Liver (tissue), 3 donors: Measurements from ENCODE around the gene AFTPH.

Experiments
- FOXA2 ChIP-seq: IDR thresholded peaks from 2 replicates; pipeline ENCODE4 v1.6.1; 2016; ENCODE audit warnings: antibody characterized with exemption
- GABPA ChIP-seq, 2 donors: IDR thresholded peaks in 1 of 2; conservative IDR thresholded peaks in 1 of 2; 2 replicates each; pipeline ENCODE4 v1.6.1; 2016; ENCODE audit warnings: antibody characterized with exemption in 2 of 2, mild to moderate bottlenecking in 1 of 2, moderate library complexity in 1 of 2
- JUND ChIP-seq, 2 donors: IDR thresholded peaks; 2 replicates each; pipeline ENCODE4 v1.6.1; 2016; ENCODE audit warnings: antibody characterized with exemption in 2 of 2
- RAD21 ChIP-seq, 2 donors: IDR thresholded peaks; 2 replicates each; pipeline ENCODE4 v1.6.1; 2016; ENCODE audit warnings: antibody characterized with exemption in 2 of 2, mild to moderate bottlenecking in 2 of 2
- SP1 ChIP-seq: IDR thresholded peaks from 2 replicates; pipeline ENCODE4 v1.6.1; 2018; ENCODE audit warnings: antibody characterized with exemption, mild to moderate bottlenecking
- YY1 ChIP-seq: IDR thresholded peaks from 2 replicates; pipeline ENCODE4 v1.6.1; 2016; ENCODE audit warnings: antibody characterized with exemption, mild to moderate bottlenecking
- TF ChIP-seq, protein P1 (sequence below): fragments of 150-350 bp; IDR thresholded peaks from 2 replicates; pipeline ENCODE4 v1.5.1; 2017; ENCODE audit warnings: improper control_type of control experiment, low read depth, low read length; ENCODE audit not compliant: missing input control
- TF ChIP-seq, protein P2 (sequence below): IDR thresholded peaks from 2 replicates; pipeline ENCODE4 v1.6.1; 2016; ENCODE audit warnings: antibody characterized with exemption, mild to moderate bottlenecking
- TF ChIP-seq, protein P3 (sequence below): IDR thresholded peaks from 2 replicates; pipeline ENCODE4 v1.6.1; 2016; ENCODE audit warnings: antibody characterized with exemption
- TF ChIP-seq, protein P4 (sequence below): IDR thresholded peaks from 2 replicates; pipeline ENCODE4 v1.6.1; 2016; ENCODE audit warnings: antibody characterized with exemption
- donor health status: healthy.
- donor health status: healthy.

DNA sequence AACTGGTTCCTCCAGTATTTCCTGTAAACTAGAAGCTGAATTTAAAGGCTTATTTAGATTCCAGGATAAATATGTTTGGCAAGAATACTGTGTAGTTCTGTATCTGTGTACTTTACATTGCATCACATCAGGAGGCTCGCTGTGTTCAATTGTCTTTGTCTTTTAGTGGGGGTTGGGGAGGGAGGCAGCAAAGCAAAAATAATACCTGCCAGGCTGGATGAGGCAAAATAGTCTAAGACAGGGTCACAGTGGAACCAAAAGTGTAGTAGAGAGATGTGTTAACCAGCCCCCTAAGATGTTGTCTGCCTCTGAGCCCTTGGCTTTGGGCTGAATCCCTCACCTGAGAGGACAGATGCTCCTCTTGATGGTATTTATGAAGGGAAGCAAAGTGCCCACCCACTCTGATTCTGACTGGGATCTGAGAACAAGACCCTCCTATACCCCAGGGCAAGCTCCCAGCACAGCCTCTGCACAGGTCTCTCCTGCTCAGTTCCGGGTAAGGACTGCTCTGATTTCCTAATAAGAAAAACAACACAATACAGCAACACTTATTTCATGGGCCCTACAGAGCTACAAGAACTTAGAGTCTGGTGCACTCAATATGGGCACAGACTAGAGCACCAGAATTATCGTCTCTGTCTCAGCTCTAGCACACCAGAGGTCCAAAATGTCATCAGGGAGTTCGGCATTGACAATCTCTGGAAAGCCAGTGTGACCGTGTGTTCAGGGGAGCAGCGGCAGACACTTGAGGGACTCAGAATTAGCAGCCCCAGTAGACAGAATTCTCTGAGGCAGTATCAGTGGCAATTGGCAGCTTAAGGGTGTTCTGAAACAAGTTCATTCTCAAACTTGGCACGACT lies 7.2 kb upstream of the AFTPH start:
- TF ChIP-seq, protein P1, sequence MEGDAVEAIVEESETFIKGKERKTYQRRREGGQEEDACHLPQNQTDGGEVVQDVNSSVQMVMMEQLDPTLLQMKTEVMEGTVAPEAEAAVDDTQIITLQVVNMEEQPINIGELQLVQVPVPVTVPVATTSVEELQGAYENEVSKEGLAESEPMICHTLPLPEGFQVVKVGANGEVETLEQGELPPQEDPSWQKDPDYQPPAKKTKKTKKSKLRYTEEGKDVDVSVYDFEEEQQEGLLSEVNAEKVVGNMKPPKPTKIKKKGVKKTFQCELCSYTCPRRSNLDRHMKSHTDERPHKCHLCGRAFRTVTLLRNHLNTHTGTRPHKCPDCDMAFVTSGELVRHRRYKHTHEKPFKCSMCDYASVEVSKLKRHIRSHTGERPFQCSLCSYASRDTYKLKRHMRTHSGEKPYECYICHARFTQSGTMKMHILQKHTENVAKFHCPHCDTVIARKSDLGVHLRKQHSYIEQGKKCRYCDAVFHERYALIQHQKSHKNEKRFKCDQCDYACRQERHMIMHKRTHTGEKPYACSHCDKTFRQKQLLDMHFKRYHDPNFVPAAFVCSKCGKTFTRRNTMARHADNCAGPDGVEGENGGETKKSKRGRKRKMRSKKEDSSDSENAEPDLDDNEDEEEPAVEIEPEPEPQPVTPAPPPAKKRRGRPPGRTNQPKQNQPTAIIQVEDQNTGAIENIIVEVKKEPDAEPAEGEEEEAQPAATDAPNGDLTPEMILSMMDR = no peak
- TF ChIP-seq, protein P2, sequence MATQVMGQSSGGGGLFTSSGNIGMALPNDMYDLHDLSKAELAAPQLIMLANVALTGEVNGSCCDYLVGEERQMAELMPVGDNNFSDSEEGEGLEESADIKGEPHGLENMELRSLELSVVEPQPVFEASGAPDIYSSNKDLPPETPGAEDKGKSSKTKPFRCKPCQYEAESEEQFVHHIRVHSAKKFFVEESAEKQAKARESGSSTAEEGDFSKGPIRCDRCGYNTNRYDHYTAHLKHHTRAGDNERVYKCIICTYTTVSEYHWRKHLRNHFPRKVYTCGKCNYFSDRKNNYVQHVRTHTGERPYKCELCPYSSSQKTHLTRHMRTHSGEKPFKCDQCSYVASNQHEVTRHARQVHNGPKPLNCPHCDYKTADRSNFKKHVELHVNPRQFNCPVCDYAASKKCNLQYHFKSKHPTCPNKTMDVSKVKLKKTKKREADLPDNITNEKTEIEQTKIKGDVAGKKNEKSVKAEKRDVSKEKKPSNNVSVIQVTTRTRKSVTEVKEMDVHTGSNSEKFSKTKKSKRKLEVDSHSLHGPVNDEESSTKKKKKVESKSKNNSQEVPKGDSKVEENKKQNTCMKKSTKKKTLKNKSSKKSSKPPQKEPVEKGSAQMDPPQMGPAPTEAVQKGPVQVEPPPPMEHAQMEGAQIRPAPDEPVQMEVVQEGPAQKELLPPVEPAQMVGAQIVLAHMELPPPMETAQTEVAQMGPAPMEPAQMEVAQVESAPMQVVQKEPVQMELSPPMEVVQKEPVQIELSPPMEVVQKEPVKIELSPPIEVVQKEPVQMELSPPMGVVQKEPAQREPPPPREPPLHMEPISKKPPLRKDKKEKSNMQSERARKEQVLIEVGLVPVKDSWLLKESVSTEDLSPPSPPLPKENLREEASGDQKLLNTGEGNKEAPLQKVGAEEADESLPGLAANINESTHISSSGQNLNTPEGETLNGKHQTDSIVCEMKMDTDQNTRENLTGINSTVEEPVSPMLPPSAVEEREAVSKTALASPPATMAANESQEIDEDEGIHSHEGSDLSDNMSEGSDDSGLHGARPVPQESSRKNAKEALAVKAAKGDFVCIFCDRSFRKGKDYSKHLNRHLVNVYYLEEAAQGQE = no peak
- TF ChIP-seq YY1 = peak; percentile 17
- TF ChIP-seq, protein P3, sequence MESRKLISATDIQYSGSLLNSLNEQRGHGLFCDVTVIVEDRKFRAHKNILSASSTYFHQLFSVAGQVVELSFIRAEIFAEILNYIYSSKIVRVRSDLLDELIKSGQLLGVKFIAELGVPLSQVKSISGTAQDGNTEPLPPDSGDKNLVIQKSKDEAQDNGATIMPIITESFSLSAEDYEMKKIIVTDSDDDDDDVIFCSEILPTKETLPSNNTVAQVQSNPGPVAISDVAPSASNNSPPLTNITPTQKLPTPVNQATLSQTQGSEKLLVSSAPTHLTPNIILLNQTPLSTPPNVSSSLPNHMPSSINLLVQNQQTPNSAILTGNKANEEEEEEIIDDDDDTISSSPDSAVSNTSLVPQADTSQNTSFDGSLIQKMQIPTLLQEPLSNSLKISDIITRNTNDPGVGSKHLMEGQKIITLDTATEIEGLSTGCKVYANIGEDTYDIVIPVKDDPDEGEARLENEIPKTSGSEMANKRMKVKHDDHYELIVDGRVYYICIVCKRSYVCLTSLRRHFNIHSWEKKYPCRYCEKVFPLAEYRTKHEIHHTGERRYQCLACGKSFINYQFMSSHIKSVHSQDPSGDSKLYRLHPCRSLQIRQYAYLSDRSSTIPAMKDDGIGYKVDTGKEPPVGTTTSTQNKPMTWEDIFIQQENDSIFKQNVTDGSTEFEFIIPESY = no peak
- TF ChIP-seq, protein P4, sequence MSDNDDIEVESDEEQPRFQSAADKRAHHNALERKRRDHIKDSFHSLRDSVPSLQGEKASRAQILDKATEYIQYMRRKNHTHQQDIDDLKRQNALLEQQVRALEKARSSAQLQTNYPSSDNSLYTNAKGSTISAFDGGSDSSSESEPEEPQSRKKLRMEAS = peak; percentile 30
- peak; percentile 24 for TF ChIP-seq FOXA2
- TF ChIP-seq RAD21 (IDR thresholded peaks at IDR 0.05) = peak; percentile 19 to 30
- TF ChIP-seq GABPA (IDR thresholded peaks at IDR 0.05 in 1 of 2, conservative IDR thresholded peaks at IDR 0.05 in 1 of 2) = peak in 1 of 2 donors; percentile 25
- TF ChIP-seq SP1 = peak; percentile 22
- TF ChIP-seq JUND (IDR thresholded peaks at IDR 0.05) = peak in 1 of 2 donors; percentile 43
